ENCODE results near the gene EIF4ENIF1. TPM values are rescaled to one million over a fixed set of nuclear protein-coding genes. Genes with fewer than 3 reads are reported as not detected.
"Not testable (repeated sequence)": the region's sequence is repeated elsewhere in the genome, so short reads cannot be mapped to it uniquely, and the experiment has no call there.

The EIF4ENIF1 gene
- total RNA-seq, 1 donor from 2014 or later, result 41.9 TPM

DNA sequence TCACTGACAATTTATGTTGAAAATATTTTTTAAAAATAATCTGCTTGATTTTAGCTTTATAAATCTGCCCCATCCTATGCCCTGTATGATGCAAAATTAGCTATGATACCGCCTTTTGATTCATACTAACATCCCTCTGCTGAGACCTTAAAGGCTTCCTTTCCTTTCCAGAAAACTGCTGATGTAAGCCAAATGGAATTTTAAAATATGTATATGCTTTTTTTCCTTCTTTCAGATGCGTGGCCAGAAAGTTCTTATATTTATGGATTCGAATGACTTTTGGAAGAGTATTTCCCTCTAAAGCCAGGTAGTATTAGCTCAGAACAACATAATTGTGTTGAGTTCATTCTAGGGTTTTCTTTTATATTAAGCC is 41.2 kb upstream of the EIF4ENIF1 start:
- Mint-ChIP-seq H3K9me3 (ENCODE audit: unreplicated experiment) (no peaks in the 10 kb centered on the region), H3K36me3 (ENCODE audit: unreplicated experiment) (no peaks in the 10 kb centered on the region), H3K27me3 (ENCODE audit: unreplicated experiment) (no peaks in the 10 kb centered on the region), H3K4me3 (ENCODE audit: unreplicated experiment) (no peak overlapping the region), H3K27ac (ENCODE audit: unreplicated experiment) (no peak overlapping the region), H3K4me1 (ENCODE audit: low read depth, unreplicated experiment) (peaks cover under 1% of the 10 kb centered on the region)
- no peak for DNase-seq
- TF ChIP-seq, protein P1, sequence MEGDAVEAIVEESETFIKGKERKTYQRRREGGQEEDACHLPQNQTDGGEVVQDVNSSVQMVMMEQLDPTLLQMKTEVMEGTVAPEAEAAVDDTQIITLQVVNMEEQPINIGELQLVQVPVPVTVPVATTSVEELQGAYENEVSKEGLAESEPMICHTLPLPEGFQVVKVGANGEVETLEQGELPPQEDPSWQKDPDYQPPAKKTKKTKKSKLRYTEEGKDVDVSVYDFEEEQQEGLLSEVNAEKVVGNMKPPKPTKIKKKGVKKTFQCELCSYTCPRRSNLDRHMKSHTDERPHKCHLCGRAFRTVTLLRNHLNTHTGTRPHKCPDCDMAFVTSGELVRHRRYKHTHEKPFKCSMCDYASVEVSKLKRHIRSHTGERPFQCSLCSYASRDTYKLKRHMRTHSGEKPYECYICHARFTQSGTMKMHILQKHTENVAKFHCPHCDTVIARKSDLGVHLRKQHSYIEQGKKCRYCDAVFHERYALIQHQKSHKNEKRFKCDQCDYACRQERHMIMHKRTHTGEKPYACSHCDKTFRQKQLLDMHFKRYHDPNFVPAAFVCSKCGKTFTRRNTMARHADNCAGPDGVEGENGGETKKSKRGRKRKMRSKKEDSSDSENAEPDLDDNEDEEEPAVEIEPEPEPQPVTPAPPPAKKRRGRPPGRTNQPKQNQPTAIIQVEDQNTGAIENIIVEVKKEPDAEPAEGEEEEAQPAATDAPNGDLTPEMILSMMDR (IDR thresholded peaks at IDR 0.05; ENCODE audit: partially characterized antibody, unreplicated experiment), result no peak

DNA sequence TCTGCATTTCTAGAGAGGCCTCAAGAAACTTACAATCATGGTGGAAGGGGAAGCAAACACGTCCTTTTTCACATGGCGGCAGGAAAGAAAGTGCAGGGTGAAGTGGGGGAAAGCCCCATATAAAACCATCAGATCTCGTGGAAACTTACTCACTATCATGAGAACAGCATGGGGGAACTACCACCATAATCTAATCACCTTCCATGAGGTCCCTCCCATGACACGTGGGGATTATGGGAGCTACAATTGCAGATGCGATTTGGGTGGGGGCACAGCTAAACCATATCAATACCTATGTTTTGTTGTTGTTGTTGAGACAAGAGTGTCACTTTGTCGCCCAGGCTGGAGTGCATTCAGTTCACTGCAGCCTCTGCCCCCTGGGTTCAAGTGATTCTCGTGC is 36.6 kb upstream of the EIF4ENIF1 start:
- TF ChIP-seq, protein P1 (IDR thresholded peaks at IDR 0.05; ENCODE audit: partially characterized antibody, unreplicated experiment), result no peak
- Mint-ChIP-seq H3K27ac (ENCODE audit: unreplicated experiment) (no peak overlapping the region), H3K36me3 (ENCODE audit: unreplicated experiment) (no peaks in the 10 kb centered on the region), H3K27me3 (ENCODE audit: unreplicated experiment) (no peaks in the 10 kb centered on the region), H3K4me1 (ENCODE audit: low read depth, unreplicated experiment) (no peaks in the 10 kb centered on the region), H3K4me3 (ENCODE audit: unreplicated experiment) (no peak overlapping the region), H3K9me3 (ENCODE audit: unreplicated experiment) (no peaks in the 10 kb centered on the region)
- no peak for DNase-seq

DNA sequence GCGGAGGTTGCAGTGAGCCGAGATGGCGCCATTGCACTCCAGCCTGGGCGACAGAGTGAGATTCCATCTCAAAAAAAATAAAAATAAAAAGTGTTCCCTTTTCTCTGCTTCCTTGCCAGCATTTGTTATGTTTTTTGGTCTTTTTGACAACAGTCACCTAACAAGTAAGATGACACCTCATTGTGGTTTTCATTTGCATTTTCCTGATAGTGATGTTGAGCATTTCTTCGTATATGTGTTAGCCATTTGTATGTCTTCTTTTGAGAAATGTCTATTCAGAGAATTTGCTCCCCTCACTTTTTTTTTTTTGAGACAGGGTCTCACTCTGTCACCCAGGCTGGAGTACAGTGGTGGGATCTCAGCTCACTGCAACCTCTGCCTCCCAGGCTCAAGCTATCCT is 34.5 kb upstream of the EIF4ENIF1 start:
- not testable (repeated sequence) for H3K27me3 Mint-ChIP-seq (ENCODE audit: unreplicated experiment); H3K9me3 Mint-ChIP-seq (ENCODE audit: unreplicated experiment); H3K4me3 Mint-ChIP-seq (ENCODE audit: unreplicated experiment); DNase-seq; H3K36me3 Mint-ChIP-seq (ENCODE audit: unreplicated experiment); H3K27ac Mint-ChIP-seq (ENCODE audit: unreplicated experiment); H3K4me1 Mint-ChIP-seq (ENCODE audit: low read depth, unreplicated experiment)

DNA sequence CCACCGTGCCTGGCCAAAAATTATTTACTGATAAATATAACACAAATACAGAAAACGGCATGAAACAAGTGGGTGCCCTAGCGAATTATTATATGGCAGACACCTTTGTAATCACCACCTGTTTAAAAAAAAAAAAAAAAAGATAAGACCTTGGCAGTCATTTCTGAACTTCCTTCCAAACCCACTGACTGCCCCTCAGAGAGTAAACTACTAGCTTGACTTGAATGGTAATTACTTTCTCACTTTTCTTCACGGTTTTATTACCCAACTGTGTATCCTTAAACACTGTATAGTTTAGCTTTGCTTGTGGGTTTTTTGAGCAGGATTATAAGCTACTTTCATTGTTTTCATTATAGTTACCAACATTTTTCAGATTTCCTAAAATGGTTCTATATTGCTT is 30.4 kb upstream of the EIF4ENIF1 start:
- H3K4me1 Mint-ChIP-seq (ENCODE audit: low read depth, unreplicated experiment), result no peaks in the 10 kb centered on the region
- H3K9me3 Mint-ChIP-seq (ENCODE audit: unreplicated experiment), result no peaks in the 10 kb centered on the region
- H3K36me3 Mint-ChIP-seq (ENCODE audit: unreplicated experiment), result no peaks in the 10 kb centered on the region
- no peak for DNase-seq
- H3K27me3 Mint-ChIP-seq (ENCODE audit: unreplicated experiment), result no peaks in the 10 kb centered on the region
- TF ChIP-seq, protein P1 (IDR thresholded peaks at IDR 0.05; ENCODE audit: partially characterized antibody, unreplicated experiment), result no peak
- H3K4me3 Mint-ChIP-seq (ENCODE audit: unreplicated experiment), result no peak overlapping the region
- H3K27ac Mint-ChIP-seq (ENCODE audit: unreplicated experiment), result no peak overlapping the region

DNA sequence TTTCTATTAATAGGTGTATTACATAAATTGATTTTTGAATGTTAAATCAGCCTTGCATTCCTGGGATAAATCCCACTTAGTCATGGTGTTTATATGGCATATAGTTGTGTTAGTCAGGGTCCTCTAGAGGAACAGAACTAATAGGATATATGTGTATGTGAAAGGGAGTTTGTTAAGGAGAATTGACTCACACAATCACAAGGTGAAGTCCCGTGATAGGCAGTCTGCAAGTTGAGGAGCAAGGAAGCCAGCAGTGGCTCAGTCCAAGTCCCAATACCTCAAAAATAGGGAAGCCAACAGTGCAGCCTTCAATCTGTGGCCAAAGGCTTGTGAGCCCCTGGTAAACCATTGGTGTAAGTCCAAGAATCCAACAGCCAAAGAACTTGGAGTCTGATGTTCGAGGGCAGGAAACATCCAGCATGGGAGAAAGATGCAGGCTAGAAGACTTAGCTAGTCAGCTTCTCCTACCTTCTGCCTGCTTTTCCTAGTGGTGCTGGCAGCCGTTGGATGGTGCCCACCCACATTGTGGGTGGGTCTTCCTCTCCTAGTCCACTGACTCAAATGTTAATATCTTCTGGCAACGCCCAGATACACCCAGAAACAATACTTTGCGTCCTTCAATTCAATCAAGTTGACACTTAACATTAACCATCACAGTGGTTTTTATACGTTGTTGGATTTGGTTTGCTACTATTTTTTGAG is 19.6 kb upstream of the EIF4ENIF1 start:
- no peaks in the 10 kb centered on the region for H3K4me1 Mint-ChIP-seq (ENCODE audit: low read depth, unreplicated experiment)
- no peaks in the 10 kb centered on the region for H3K27me3 Mint-ChIP-seq (ENCODE audit: unreplicated experiment)
- H3K27ac Mint-ChIP-seq (ENCODE audit: unreplicated experiment), result no peak overlapping the region
- no peak for DNase-seq
- H3K4me3 Mint-ChIP-seq (ENCODE audit: unreplicated experiment), result no peak overlapping the region
- H3K36me3 Mint-ChIP-seq (ENCODE audit: unreplicated experiment), result peaks cover 4% of the 10 kb centered on the region
- H3K9me3 Mint-ChIP-seq (ENCODE audit: unreplicated experiment), result no peaks in the 10 kb centered on the region
- TF ChIP-seq, protein P1 (IDR thresholded peaks at IDR 0.05; ENCODE audit: partially characterized antibody, unreplicated experiment), result no peak

Data from glutamatergic neuron (in vitro differentiated cells).